Hepatic stellate cell (primary cell): ENCODE data around the gene LNX2.

Experiments used
- DNase-seq: peaks from one replicate; pipeline ENCODE4 v3.0.0; 2011; ENCODE audit warnings: low spot score

LNX2 gene

DNA sequence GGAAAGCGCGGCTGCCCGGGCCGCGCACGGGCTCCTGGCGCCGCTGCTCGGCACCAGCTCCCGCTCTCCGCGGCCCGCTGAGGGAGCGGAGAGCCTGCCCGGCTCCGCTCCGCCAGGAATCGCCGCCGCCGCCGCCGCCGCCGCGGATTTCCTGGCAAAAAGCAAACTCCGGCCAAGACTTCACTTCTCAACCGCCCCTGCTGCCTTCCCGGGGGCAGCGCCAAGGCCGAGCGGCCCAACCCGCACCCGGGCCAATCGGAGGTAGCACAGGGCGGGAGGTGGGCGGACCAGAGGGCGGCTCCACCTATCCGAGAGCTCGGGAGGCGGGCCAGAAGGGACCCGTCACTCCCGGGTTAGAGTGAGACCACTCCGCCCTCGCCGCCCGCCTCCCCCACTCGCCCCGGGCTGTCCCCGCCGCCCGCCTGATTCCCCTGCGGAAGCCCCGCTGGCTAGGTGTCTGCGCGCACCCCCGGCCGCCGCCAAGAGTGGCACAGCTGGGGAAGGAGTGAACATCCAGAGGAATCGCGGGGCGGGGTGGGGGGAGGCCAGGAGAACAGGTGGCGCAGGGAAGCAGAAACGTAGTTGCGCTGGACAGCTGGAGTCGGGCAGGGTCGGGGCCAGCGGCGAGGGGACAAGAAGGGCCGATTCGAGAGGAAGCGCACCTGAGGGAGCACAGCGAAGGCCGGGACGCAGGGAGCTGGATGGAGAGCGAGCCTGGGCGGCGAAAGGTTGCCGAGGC is at the start of gene LNX2:
TSS of gene LNX2 (minus strand) at position 153 of the 739 bp plus-strand sequence. CDS start 38,826 bp downstream, outside the sequence.
- DNase-seq, result peak; percentile 97

DNA sequence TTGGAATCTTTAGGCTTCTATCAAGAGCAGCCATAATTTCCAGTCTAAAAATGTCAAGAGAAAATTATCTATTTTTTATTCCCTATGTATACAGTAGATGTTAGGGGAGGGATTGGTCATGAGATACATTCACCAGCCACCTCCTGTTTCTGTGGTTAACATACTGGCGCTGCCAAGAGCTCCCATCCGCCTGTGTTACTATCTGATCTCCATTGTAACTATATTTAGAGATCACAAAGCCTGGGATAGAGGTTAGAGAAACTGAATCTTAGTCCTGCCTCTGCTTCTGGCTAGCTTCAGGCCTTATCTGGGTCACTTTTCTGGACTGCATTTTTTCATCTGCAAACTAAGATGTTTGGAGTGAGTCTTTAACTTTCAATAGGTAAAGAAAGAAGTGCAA is 47.6 kb upstream of the LNX2 start:
- DNase-seq, result peak; percentile 8

DNA sequence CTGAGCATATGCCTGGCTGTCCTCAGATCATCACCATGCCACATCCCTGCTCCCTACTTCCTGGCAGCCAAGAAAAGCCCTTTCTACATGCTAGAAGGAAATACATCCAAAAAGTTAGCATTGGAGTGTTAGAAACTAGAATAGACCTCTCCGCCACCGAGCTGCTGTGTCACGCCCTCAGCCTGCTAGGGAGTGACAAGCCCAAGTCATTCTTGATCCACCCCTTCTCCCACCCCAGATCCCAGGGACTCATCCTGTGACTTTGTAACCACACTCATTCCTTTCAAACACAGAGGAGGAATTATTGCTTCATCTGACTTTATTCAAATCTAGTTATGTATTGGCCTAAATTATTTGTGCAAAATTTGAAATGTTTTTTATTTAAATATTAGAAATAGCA is 46.6 kb upstream of the LNX2 start:
- no peak for DNase-seq

DNA sequence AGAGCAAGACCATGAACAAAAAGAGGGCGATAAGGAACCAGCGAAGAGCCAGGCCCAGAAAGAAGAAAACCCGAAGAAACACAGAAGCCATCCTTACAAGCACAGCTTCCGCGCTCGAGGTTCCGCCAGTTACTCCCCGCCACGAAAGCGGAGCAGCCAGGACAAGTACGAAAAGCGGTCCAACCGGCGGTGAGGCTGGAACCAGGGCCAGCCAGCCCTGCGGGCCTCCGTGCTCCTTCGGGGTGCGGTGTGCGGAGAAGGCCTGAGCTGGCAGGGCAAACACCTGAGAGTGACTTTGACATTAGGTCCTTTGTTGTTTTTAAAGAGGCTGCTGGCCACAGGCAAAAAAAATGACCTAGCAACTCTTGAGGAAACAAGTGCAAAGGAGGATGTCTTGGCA is 45.4 kb upstream of the LNX2 start:
- DNase-seq, result no peak

DNA sequence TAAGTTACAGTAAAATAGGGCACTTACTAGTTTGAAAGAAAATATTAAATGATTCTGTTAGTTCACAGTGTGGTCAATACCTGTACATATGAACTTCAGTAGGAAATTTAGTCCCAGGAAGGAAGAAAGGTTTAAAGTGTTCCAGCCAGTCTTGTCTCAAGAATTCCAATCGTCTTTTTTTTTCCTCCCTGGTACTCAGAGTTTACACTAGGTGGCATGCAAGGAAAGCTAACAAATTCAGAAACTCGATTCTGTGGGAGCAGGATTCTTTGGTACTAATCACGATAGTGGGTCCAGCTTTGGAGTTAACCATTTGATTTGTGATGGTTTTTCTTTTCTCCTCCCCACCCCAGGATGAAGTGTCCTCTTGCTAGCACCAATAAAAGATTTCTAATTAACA is 45.0 kb upstream of the LNX2 start:
- DNase-seq, result peak; percentile 7

DNA sequence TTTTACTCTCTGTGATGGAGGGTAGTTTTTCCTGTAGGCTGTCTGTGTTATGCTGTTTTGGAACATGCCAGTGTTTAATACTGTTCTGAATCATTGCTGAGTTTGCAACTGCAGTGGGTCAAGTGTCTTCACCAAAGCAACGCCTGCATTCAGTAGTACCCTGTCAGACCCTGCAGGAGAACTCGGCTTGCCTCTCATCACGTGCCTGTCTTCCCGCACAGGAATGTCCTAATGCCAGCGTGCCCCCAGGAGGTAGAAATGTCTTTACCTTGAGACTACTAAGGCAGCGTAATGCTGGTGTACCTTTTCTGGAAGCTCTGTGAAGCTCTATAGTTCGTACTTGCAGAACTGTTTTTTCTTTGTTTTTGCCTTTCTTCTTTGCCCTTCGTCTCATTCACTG is 43.6 kb upstream of the LNX2 start:
- no peak for DNase-seq

DNA sequence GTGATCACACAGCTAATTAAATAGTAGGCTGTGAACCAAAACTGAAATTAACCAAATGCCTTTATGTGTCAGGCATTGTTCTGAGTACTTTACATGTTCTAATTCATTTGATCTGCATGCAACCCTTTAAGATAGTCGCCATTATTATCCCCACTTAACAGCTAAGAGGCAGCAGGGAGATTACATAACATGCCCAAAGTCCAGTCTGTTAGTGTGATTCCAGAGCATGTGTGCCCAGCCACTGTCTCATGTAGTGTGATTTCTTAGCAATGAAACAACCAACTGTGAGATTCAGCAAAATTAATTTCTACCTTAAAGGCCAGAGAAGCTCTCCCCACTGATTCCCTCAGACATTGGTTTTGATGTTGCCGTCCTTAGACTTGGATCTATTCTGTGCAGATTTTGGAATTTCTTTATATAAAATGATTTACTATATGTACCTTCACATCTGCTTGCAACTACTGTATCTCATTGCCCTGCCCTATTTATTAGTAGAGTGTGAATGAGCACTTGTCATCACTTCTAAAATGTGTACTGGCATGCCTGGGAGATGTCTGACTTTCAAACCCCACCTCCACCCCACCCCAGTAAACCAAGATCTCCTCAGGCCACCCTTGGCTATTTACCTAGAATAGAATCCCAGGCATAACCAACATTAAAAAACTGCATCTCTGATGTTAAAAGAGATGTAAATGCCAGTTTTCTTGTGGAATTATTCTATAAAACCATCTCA is 42.6 kb upstream of the LNX2 start:
- DNase-seq, result no peak

DNA sequence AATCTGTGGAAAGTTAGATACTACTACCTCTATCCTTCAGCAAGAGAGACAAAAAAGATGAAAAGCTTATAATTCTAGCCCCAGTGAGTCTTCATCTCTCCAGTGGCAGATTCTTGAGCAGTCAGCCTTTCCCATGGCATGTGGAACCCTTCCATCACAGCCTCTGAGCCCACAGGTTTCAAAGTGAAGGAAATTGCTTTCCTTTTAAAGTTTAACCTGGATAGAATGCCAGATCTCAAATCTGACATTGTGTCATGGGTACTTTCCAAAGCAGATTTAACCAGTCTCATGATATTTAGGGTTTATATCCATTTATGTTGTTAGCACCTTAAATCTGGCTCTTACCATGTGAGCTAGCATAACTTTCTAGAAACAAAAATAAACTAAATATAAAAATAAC is 40.7 kb upstream of the LNX2 start:
- DNase-seq, result no peak

DNA sequence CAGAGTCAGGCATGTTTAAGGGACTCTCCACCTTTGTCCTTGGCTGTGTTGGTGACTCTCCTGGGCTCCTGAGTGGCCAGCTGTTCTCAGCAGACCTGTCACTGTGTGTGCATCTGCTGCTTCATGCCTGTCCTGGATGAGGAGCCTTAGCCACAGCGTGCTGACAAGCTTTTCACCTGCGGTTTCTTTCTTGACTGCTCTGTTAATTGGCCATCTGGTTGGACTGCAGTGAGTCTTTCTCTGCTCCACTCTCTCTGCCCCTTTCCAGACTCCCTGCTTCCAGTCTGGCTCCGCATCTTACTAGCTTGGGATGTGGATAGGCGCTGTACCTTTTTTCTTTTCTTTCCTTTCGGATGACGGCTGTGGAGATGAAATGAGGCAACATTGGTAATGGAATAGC is 40.2 kb upstream of the LNX2 start:
- no peak for DNase-seq

DNA sequence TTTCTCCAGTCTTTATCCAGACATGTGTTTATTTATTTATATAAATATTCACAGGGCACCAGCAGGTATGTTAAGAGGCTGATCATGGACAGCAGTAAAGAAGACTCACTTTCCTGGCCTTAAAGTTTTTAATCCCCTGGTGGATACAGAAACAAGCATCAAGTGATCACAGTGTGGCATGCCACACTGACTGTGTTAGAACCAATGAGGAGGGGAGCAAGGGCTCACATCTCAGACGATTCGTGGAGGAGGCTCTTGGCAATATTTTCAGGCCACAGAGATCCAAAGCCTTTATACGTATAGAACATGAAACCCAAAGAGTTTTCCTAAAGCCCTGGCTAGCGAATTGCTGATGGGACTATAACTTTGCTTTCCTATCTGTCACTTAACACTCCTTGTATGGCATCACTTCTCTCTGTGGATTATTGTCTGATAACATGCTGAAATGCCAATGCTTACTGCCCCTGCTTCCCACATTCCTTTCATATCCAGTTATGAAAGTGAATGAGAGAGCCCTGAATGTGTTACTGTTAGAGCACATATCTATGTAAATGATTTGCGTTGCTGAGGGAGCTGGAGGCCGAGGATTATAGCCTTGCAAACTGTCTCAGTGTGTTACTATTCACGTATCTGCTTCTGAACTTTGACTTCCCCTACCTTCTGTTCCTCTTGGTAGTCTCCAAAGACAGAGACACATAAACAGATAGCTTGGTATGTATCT is 39.0 kb upstream of the LNX2 start:
- no peak for DNase-seq

DNA sequence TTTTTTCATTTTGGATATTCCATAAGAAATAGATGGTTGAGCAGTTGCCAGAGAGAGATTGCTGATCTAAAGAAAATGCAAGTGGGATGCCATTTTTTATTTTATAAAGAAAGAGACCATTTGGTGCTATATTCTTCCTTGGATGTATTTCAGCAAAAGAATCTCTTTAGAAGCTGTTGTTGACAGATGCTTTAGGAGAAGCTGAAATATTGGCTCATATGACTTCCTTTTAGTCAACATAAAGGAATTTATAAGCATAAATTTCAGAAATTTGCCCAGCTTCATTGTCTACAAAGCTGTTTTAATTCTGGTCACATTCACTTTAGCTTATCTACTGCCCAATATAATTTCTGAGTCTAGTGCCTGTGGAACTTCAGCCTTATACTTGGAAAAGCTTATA is 38.2 kb upstream of the LNX2 start:
- no peak for DNase-seq

DNA sequence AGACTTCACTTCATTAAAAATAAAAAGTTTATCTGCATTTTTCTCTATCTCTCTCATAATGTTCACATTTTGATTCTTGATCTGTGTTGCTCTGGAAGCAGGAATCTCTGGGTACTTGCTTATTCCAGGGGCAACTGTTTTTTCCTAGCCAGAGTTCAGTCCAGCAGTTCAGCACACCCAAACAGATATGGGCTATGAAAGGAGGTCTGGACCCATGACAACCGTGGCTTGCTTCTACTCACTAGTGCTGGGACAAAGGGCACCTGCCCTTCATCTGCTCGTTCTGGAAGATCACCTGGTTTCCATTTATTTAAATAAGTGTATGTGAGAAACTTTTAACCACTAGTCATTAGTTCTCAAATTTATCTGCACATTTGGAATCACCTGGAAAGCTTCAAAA is 37.4 kb upstream of the LNX2 start:
- DNase-seq, result no peak

DNA sequence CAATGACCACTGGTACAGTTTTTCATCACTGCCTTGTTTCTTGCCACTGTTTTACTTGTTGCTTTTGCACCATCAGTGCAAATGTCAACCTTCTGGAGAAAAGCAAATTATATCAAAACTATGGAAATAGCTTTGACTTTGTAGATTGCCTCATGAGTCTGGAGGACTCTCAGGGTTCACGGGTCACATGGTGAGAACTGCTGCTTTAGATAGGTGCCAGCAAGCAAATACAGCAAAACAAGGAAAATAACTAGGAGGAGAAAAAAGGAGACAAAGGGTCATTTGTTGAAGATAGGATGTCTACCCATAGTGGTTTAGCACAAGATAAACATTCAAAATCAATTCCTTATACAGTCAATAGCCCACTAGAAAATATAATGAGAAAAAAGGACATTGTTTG is 34.5 kb upstream of the LNX2 start:
- DNase-seq, result no peak

DNA sequence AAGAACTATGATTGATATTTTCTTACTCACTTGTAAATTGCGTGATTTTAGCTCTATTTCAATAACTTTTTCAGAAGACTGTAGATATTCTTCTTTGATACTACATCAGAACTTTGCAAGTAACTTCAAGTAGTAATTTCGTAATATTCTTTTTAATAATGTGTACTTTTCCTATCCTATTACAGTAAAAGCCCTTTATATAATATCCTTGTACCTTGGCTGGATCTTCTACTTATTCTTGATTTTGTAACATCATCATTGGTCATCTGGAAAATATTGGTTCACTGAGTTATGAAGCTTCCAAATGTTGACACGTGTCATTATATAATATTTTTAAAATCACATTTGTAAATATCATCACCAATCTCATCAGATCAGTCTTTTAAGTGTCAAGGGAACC is 33.7 kb upstream of the LNX2 start:
- DNase-seq, result no peak

DNA sequence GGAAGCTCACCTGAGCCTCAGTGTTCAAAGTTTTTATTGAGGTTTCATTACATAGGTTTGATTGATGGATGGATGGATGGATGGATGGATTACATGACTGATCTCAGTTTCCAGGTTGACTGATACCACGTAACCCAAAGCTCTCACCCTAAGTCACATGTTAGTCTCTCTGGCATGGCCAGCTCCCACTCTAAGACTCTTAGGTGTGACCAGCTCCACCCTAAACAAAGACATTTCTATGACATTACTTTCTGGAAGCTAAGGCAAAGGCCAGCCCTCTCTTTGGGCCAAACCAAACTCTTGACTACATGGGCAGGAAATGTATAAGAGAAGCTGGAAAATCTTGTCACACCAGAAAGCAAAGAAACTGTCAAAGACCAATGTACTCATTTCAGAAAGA is 30.0 kb upstream of the LNX2 start:
- DNase-seq, result no peak

DNA sequence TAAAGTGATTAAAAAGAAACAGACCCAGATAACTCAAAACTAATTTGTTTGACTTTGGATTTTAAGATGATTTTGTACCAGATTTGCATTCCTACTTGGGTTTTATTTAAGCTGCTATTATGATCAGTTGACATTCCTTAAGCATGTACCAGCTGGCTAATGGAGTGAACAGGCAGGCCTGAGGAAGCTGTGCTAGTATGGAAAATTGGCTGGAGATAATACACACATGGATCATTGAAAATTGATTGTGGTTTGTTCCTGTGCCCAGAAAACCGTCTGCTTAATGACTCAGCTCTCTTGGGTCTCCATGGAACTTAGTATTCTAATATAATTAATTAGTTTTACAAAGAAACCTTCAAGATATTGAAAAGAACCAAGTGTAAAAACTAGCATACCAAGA is 24.0 kb upstream of the LNX2 start:
- no peak for DNase-seq

DNA sequence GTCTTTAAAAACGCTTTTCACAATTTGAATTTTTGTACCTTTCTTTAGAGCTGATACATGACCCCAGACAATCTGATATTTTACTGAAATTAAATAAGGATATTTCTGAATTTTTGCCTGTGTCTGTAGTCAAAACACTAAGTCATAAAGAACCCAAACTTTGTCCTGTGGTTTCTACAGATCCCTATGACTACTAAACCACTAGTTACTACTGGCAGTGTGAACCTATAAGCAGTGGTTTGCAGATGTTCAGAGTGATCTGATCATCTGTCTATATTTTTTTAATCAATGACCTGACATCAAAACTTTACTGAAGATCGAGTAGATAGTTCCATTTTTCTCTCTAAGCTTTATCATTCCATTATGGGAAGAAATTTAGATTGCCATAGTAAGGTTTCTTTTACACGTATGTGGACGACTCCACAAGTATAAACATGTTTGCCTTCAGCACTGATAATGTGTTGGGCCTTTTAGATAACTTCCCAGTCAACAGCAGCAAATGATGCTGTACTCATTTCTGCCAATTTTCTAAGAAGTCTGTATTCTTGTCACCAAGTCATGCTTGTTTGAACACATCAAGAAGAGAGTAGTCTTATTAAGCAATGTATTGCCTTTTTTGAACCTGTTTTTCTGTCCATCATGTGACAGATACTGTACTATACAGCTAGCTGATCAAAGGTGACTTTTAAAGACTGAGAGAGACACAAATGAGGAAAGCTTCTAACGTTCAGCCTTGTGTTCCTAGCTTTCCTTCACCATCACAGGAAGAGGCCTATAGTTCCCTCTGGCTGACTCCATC is 23.2 kb upstream of the LNX2 start:
- no peak for DNase-seq

DNA sequence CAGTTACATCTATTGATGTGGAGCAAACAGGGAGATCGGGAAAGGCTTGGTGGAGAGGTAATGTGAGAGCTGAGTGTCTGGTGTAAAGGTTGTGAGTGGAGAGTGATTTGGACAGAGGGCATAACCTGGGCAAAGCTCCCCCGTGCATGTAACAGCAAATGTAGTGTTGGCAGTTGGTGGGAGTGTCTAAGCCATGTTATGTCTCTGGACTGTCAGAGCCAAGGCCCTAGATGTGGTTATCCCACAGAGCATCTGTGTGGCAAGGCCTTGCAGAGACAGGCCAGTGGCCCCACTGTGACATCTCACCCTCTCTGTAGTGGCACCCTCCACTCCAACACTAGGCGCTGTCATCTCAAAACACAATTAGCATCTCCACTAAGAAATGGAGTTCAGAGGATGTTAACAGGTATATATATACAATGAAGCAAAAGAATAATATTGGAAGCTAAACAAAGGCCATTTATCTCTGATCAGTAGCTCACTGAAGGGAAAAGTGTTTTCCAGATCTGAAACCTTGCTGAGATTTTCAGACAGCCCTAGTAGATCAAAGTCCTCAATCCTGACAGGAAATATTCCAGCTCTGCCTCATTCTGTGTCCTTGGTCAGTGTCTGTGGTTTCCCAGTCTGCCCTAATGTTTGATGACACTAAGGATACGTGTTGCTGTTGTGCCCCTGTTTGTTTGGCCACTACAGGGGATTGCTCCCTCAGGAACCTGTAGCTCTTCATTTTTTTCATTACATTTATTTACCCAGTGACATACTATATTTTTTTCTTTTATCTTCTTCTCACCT is 21.6 kb upstream of the LNX2 start:
- no peak for DNase-seq

DNA sequence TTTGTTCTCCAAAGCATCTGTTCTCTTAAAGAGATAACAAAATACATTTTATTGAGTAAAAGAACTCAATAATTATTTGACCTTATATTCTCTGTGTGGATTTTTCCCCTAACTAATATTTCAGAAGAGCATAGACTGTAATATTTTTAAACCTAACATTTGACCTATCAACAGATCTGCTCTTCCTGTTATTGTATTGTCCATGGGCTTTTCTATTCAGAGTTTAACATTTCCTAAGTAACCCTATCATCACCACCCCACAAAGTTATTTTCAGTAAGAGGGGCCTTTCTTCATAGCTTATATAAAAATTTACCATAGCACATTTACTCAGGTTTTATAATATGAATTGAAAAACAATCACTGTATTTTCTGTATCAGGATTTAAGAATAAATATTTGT is 18.9 kb upstream of the LNX2 start:
- DNase-seq, result no peak

DNA sequence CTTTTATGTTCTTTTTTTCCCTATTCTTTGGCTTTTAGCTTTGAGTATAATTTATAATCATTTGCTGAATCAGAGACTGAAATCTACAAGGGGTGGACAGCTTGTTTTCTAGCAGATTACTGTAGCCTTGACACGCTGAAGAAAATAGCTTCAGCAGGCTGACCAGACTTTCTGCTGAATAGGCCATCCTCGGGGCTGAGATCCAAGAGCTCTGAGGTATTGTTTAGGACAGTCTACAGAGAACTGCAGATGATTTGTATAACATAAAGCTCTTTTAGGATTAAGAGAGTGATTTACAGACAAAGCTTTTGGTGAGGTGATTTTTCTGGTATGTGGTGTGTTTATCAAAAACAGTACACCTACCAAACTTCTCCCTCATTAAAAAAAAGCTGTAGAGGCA is 18.2 kb upstream of the LNX2 start:
- DNase-seq, result no peak

DNA sequence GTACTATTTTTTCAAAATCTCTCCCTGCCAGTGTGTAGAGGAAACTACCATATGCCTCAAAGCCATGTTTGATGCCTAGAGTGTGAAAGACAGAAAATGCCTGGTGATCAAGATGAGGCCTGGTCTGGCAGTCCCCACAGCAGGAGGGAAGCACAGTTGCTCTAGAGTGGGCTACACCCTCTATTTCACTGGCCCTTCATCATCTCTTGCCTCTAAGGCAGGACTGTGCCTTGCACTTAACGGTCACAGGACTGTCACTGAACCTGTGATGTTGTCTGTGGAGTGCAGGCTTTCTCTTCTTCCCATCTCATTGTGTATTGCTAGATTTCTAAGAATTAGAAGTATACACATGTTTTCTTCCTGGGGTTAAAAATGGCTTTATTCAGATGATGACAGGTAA is 17.7 kb upstream of the LNX2 start:
- DNase-seq, result no peak

DNA sequence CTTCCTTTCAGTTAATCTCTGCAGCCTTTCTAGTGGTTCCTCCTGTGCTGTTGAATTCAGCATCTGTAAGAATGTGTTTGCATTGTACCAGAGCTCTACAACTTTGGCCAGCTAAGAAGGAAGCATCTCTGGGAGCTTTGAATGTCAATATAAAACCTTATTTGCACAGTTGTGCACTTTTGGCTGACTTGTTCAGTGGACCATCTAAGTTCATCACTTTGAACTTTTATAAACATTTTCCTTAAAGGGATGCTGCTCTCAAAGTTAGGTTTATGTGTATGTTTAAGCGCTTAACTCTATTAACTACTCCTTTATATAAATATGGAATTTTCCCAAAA is 16.9 kb upstream of the LNX2 start:
- no peak for DNase-seq
